HTR-8/SVneo (cell line): ENCODE results near the gene RUNX1.

ENCODE experiments used
- DNase-seq: peaks from one replicate; pipeline ENCODE4 v3.0.0; 2011; ENCODE audit warnings: low spot score, mixed read lengths; ENCODE audit not compliant: insufficient read length
- FAIRE-seq: peaks from 2 replicates; lab custom pipeline; 2011; peaks lifted over from hg19 to GRCh38; lab: Jason Lieb, UNC

Gene RUNX1

DNA sequence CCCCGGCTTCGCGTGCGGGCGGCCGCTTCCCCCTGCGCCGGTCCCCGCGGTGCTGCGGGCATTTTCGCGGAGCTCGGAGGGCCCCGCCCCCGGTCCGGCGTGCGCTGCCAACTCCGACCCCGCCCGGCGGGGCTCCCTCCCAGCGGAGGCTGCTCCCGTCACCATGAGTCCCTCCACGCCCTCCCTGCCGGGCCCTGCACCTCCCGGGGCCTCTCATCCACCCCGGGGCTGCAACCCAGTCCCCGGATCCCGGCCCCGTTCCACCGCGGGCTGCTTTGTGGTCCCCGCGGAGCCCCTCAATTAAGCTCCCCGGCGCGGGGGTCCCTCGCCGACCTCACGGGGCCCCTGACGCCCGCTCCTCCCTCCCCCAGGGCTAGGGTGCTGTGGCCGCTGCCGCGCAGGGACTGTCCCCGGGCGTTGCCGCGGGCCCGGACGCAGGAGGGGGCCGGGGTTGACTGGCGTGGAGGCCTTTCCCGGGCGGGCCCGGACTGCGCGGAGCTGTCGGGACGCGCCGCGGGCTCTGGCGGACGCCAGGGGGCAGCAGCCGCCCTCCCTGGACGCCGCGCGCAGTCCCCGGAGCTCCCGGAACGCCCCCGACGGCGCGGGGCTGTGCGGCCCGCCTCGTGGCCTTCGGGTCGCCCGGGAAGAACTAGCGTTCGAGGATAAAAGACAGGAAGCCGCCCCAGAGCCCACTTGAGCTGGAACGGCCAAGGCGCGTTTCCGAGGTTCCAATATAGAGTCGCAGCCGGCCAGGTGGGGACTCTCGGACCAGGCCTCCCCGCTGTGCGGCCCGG lies 159.2 kb downstream of the RUNX1 start:
- peak; percentile 44 for FAIRE-seq
- DNase-seq, result peak; percentile 69

DNA sequence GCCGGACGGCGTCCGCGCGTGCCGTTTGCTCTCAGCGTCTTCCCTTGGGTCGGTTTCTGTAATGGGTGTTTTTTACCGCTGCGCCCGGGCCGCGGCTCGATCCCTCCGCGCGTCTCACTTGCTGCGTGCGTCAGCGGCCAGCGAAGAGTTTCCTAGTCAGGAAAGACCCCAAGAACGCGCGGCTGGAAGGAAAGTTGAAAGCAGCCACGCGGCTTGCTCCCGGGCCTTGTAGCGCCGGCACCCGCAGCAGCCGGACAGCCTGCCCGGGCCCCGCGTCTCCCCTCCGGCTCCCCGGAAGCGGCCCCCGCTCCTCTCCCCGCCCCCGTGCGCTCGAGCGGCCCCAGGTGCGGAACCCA lies 159.8 kb downstream of the RUNX1 start:
- FAIRE-seq (no peak), DNase-seq (peak; percentile 22)

DNA sequence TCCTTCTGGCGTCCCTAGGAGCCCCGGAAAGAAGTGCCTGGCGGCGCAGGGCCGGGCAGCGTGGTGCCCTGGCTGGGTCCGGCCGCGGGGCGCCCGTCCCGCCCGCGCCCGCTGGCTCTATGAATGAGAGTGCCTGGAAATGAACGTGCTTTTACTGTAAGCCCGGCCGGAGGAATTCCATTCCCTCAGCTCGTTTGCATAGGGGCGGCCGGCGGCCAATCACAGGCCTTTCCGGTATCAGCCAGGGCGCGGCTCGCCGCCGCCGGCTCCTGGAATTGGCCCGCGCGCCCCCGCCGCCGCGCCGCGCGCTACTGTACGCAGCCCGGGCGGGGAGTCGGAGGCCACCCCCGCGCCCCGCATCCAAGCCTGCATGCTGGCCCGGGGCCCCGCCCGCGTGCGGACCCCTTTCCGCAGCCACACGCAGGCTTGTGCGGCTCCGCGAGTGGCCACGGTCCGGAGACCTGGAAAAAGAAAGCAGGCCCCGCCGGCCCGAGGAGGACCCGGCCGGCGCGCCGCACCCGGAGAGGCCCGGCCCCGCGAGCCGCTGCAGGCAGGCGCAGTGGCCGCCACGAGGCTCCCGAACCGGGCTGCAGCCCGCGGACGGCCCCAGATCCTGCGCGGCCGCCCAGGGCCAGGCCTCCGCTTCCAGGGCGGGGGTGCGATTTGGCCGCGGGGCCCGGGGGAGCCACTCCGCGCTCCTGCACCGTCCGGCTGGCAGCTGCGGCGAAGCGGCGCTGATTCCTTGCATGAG lies 160.4 kb downstream of the RUNX1 start:
- peak; percentile 83 for DNase-seq
- peak; percentile 52 for FAIRE-seq

DNA sequence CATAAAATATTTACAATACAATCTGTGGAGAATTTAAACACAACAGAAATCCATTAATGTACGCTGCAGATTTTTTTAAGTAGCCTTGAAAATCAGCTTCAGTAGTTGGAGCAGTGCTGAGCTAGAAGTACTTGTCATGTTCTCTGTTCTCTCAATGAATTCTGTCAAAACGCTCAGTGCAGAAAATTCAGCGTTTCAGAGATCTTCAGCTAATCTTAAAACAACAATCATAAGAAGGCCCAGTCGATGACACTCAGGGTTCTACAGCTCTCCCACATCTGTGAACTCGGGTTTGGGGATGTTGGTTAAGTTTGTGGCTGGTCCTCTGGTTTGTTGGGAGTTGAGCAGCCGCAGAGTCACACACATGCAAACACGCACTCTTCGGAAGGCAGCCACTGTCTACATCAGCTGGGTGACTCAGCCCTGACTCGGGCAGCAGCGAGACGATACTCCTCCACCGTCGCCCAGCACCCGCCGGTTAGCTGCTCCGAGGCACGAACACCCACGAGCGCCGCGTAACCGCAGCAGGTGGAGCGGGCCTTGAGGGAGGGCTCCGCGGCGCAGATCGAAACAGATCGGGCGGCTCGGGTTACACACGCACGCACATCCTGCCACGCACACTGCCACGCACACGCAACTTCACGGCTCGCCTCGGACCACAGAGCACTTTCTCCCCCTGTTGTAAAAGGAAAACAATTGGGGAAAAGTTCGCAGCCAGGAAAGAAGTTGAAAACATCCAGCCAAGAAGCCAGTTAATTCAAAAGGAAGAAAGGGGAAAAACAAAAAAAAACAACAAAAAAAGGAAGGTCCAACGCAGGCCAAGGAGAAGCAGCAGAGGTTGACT lies 161.2 kb downstream of the RUNX1 start:
- DNase-seq (peak; percentile 65), FAIRE-seq (peak; percentile 93)

DNA sequence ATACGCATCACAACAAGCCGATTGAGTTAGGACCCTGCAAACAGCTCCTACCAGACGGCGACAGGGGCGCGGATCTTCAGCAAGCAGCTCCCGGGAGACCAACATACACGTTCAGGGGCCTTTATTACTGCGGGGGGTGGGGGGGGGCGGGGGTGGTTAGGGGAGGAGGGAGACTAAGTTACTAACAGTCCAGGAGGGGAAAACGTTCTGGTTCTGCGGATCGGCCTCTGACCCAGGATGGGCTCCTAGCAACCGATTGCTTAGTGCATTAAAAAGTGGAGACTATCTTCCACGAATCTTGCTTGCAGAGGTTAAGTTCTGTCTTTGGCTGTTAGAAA lies 162.0 kb downstream of the RUNX1 start:
- FAIRE-seq, result no peak
- DNase-seq, result no peak

DNA sequence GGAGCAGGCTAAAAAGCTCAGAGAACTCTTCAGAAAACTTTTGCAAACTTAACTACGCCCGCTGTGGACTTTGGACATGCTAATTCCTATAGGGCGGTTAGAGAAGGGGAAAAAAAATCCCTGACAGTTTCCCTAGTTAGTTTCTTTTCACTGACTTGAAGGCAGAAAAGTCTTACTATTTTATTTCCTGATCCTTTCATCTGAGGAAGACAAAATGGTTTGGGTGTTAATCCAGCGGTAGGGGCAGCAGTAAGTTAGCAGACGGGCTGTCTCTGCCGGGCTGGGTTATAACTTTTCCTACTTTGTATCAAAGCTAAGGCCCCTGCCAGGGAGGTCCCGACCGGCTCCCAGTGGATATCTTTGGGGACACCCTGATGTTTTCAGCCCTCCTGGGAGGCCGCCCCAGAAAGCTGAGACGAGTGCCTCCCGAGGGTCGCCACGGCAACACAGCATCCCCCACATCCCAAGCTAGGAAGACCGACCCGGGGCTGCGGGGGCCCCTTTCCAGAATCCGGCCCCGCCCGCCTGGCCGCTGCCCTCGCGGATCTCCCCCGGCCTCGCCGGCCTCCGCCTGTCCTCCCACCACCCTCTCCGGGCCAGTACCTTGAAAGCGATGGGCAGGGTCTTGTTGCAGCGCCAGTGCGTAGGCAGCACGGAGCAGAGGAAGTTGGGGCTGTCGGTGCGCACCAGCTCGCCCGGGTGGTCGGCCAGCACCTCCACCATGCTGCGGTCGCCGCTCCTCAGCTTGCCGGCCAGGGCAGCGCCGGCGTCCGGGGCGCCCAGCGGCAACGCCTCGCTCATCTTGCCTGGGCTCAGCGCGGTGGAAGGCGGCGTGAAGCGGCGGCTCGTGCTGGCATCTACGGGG lies 162.6 kb downstream of the RUNX1 start:
- DNase-seq (no peak), FAIRE-seq (no peak)

DNA sequence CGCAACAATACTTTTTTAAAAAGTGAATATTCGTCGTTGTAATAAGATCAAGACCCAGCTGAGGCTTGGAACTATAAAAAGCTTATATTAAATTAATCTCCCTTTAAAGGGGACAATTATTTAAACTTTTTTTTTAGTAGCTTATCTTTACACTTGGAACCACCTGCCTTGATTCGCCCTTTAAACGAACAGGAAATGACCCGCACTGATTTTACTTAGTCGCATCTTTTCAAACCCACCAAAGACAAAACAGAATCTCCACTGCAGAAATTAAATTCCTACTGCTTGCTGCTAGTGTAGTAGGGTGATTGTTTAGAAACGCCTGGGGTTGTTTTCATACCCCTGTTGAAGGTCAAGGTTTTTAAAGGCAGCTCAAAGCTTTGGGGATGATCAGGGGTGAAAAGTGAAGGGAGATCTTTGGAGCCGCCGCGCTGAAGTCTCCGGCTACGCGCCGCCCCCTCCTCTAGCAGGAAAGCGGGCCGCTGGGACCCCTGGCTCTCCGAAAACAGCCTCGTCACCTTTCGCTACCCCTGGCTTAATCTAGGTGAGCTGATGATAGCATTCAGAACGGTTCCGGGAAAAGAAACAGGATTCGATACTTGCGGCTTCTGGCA lies 163.4 kb downstream of the RUNX1 start:
- FAIRE-seq (no peak), DNase-seq (no peak)

DNA sequence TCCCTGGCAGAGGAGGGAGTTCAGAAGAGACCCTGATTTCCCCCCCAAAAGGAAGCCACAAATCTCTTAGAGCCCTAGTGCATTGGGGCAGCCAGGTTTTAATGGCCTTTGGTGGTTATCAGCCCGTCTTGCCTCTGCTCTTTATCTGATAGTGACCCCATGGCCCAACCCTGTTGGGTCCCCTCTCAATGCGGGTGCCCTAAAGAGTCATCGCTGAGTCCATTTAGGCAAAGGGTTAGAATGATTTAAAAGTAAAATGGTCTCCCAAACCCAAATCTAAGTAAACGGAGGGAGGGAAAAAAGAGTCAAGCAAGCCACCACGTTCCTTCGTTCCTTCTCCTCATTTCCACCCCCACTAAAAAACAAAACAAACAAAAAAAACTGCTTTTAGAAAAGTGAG lies 164.0 kb downstream of the RUNX1 start:
- FAIRE-seq (no peak), DNase-seq (no peak)

DNA sequence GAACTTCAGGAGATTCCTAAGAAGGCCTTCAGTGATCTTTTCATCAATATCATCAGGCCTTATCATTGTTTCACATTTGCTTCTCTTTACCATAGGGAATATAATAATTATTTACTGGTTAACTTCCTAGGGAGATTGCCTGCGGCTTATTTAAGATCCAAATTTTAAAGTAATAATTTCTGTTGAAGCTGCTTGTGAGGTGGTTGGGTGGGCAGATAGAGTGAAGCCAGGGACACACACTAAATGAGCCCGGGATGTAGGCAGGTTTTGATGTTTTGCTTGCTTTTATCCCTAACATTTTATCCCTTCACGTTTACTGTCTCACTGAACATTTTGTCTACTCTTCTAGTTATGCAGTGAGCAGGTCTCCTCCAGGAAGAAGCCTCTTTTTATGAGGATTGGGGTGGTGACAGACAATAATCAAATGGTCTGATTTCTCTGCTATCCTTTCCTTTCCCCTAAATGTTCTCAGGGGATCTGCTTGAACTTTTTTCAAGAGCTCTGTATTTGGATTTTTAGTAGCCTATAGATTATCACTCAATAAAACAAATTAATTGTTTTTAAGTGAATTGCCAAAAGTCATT lies 164.7 kb downstream of the RUNX1 start:
- FAIRE-seq (no peak), DNase-seq (no peak)

DNA sequence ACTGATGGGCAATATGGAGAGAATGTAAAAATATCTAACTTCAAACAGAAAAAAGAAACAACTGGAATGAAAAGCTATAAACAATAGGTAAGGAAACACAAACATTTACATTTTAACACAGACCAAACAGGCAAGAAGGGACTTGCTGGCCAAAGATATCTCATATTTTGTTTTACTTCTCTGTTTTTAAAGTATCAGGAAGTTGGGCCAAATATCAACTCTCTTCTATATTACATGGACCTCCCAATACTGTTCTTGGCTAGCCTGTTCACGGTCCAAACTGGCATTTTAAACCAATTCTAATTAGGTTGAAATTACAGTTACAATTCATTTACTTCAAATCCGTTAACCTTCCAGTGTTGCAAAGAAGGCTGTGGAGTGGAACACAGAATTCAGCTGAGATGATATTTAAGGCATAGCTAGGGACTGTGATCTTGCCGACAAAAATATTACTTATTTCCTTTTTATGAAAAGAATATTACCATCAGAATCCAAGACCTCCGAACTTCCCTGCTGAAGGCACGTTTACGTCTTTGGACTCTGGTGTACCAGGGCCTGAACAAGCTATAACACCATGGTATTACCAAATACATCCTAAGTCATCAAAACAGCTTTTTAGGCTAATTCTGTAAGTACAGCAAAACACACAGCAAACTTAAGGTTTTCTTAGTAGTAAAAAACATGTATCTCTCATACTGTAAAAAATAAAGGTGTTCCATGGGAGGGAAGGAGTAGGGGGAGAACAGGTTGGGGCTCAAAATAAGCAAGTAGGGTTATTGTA lies 165.4 kb downstream of the RUNX1 start:
- DNase-seq (no peak), FAIRE-seq (no peak)

DNA sequence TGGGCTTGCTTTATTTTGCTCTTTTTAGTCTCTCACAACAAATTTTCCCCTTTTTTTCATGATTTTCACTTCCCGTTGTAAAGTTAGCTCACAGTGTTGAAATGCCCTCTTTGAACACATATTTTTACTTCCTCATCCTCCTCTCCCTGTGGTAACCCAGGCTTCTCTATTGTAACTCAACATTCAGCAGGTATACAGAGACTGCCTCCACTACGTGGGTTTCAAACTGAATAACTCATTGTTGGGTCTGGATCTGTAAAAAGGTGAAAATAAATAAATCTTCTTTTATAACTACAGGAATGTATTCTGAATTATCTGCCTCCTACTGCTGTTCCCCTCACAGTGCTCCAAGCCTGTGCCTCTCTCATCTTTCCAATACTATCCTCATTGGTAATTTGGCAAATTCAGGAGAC lies 166.4 kb downstream of the RUNX1 start:
- FAIRE-seq (no peak), DNase-seq (no peak)

DNA sequence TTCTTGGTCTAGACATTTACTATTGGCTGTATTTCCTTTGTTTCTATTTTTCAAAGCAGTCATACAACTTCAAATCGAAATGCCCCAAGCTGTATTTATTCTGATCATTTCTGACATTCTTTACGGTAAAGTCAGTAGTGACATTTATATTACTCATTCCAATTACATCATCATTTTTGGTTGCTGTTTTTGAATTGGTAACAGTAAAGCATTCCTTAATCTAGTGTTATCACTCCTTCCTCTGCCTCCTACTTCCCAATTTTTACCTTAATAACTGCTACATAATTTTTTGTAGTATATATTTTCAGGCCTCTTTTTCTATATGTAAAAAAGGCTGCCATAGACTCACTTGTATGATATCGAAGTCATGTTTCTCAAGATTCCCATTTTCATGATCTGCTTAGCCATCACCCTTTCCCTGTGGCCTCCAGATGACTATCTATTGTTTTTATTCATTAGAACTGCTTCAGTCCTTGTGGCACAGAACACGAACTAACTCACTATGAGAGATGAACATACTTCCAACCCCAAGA lies 167.2 kb downstream of the RUNX1 start:
- DNase-seq, result peak; percentile 49
- FAIRE-seq, result no peak

DNA sequence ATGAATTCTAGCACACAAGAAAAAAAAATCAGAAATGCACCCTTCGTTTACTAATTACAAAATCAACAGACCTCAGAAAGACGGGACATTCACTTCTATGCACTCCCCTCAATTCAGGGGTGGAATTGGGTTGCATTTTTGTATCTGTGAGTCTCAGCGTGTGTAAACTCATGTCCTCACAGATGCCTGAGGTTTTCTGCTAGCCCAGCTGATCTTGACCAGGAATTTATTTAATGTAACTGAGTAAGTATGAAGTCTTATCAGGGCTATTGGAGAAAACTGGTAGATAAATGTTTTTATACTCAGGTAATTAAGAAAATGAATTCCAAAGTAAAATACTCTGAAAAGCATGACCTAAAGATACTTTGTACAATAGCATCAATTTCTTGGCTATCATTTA lies 167.7 kb downstream of the RUNX1 start:
- peak; percentile 26 for DNase-seq
- FAIRE-seq, result no peak

DNA sequence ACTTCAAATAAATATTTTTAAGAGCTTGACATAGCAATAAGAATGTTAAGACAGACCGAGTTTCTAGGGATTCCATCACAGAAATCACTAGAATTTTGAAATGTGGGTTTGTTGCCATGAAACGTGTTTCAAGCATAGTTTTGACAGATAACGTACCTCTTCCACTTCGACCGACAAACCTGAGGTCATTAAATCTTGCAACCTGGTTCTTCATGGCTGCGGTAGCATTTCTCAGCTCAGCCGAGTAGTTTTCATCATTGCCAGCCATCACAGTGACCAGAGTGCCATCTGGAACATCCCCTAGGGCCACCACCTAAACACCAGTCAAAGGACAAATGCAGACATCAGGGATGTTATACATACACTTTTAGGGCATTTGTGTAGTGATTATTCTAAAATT lies 168.7 kb downstream of the RUNX1 start:
- peak; percentile 9 for FAIRE-seq
- no peak for DNase-seq

DNA sequence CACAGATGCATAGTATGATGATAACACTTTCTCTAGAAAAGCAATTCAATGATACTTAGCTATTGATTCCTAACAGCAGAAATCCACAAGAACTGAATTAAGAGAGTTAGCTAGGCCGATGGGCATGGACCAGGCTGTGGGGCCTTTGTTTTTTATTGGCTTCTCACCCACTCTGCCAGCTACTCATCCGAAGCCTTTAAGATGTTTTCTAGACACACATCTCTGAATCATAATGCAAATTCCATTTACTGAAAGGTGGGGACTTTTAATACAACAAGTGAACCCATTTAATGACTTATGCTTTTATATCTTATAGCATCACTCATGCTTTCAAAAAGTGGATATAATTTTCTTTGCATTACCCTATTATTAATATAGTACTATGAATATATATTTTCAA lies 170.2 kb downstream of the RUNX1 start:
- no peak for DNase-seq
- no peak for FAIRE-seq

DNA sequence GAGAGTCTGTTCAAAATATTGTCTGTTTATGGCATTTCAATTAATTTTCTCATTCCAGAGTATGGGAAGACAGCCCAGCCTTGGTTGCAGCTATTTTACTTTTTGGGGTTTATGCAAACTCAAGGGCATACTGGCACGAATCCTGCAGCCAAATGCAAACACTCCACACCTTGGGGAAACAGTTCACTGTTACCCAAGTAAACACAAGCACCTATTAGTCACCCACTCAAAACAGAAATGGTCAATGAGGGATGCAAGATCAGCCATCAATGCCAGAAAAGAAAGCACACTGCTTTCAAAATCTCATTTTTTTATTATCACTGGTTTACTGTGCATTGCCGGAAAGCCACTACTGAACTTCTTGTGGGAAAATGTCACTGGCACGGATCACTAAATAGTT lies 170.6 kb downstream of the RUNX1 start:
- DNase-seq (no peak), FAIRE-seq (no peak)

DNA sequence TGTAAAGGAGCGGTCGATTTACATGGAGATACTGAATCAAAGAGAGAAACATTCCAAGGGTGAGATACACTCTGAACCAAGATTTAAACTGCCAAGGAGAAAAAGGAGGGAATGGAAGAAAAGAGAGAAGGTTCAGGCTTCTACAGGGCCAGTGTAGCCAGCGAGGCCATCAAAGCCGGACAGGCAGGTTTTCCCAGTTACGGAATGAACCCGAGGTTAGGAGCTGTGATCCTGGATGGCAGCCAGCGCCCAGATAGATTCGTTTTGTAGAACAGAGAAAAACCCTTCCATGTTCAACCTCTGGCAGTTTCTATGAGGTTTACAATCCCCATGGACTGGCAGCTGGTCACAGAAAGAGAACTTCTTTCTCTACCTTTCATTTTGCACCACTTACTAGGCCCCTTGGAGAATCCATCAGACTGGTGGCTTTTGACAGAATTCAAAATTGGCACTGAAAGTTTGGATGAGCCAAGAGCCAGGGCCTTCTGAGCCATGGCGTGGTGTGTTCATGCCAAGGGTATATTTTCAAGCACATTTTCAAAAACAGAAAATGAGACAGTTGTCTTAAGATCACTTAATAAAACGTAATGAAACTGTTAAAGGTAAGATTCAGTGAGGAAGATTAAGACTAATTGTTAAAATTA lies 171.5 kb downstream of the RUNX1 start:
- no peak for FAIRE-seq
- DNase-seq, result no peak

DNA sequence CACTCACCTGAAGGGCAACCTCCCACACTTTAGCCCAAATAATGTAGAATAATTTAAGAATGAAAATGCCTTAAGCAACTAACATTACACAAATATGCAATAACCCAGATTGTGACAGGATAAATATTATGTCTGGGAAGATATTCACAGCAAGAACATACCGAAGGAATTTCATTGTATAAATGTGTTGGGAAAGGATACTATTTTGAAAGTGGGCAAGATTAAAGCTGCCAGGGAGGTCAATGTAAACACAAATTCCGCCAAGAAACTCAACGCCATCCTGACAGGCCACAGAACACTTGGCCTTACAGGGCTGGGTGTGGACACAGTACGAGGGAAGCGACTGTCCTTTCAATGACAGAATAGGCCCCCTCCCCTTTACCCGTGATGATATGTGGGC lies 173.3 kb downstream of the RUNX1 start:
- FAIRE-seq (no peak), DNase-seq (no peak)
